HG02642 (cell line): ENCODE results near the gene CHST11.

Source experiments
- ATAC-seq: cut with Tn5 transposase; IDR thresholded peaks from one replicate; pipeline ENCODE4 v1.9.1; 2021; ENCODE audit warnings: mild to moderate bottlenecking; ENCODE audit not compliant: unreplicated experiment, poor library complexity

CHST11 gene

GRCh38 chr12:104456417-104456949 lies at the start of gene CHST11:
CHST11 (plus strand) TSS chr12:104456948.
- ATAC-seq = peak; percentile 74

- no peak for ATAC-seq
Observed at GRCh38 chr12:104407438-104407837, 49.3 kb upstream of the CHST11 start.

- no peak for ATAC-seq
Observed at GRCh38 chr12:104407922-104408321, 48.8 kb upstream of the CHST11 start.

- no peak for ATAC-seq
Observed at GRCh38 chr12:104410326-104410725, 46.4 kb upstream of the CHST11 start.

- ATAC-seq = no peak
Observed at GRCh38 chr12:104410786-104411185, 46.0 kb upstream of the CHST11 start.

- ATAC-seq = no peak
Observed at GRCh38 chr12:104411826-104412641, 44.7 kb upstream of the CHST11 start.

GRCh38 chr12:104412681-104413080 lies 44.1 kb upstream of the CHST11 start:
- ATAC-seq = no peak

- ATAC-seq = no peak
Observed at GRCh38 chr12:104413330-104413729, 43.4 kb upstream of the CHST11 start.

- ATAC-seq = no peak
Observed at GRCh38 chr12:104414581-104415341, 42.0 kb upstream of the CHST11 start.

- no peak for ATAC-seq
Observed at GRCh38 chr12:104415342-104415980, 41.3 kb upstream of the CHST11 start.

- no peak for ATAC-seq
Observed at GRCh38 chr12:104416136-104416535, 40.6 kb upstream of the CHST11 start.

- no peak for ATAC-seq
Observed at GRCh38 chr12:104416585-104416984, 40.2 kb upstream of the CHST11 start.

- no peak for ATAC-seq
Observed at GRCh38 chr12:104419717-104420116, 37.0 kb upstream of the CHST11 start.

- ATAC-seq = no peak
Observed at GRCh38 chr12:104420868-104421267, 35.9 kb upstream of the CHST11 start.

GRCh38 chr12:104421343-104421742 lies 35.4 kb upstream of the CHST11 start:
- no peak for ATAC-seq

GRCh38 chr12:104422441-104422840 lies 34.3 kb upstream of the CHST11 start:
- ATAC-seq = no peak

GRCh38 chr12:104423273-104423672 lies 33.5 kb upstream of the CHST11 start:
- no peak for ATAC-seq

- no peak for ATAC-seq
Observed at GRCh38 chr12:104423809-104424208, 32.9 kb upstream of the CHST11 start.

- ATAC-seq = no peak
Observed at GRCh38 chr12:104424955-104425354, 31.8 kb upstream of the CHST11 start.

GRCh38 chr12:104425614-104426013 lies 31.1 kb upstream of the CHST11 start:
- no peak for ATAC-seq
